ENCODE results near the gene TTC27. TPM values are rescaled to one million over a fixed set of nuclear protein-coding genes. Genes with fewer than 3 reads are reported as not detected.

The TTC27 gene
- total RNA-seq, 1 donor: 30.0 TPM

- H3K4me3 ChIP-seq (ENCODE audit: low read depth, low read length): no peak overlapping the region
- no peak for TF ChIP-seq CTCF (IDR thresholded peaks at IDR 0.05; ENCODE audit: insufficient read depth, low read length)
- no peak for DNase-seq (ENCODE audit: low read depth)
Observed at GRCh38 chr2:32835148-32835547, 207.3 kb downstream of the TTC27 start.

GRCh38 chr2:32836933-32837332 lies 209.1 kb downstream of the TTC27 start:
- TF ChIP-seq CTCF (IDR thresholded peaks at IDR 0.05; ENCODE audit: insufficient read depth, low read length): no peak

GRCh38 chr2:32838418-32838817 lies 210.6 kb downstream of the TTC27 start:
- no peak for DNase-seq (ENCODE audit: low read depth)
- TF ChIP-seq CTCF (IDR thresholded peaks at IDR 0.05; ENCODE audit: insufficient read depth, low read length): no peak
- H3K4me3 ChIP-seq (ENCODE audit: low read depth, low read length): no peak overlapping the region

More at GRCh38 chr2:32836933-32837332, 209.1 kb downstream of the TTC27 start:
- H3K4me3 ChIP-seq (ENCODE audit: low read depth, low read length): no peak overlapping the region
- DNase-seq (ENCODE audit: low read depth): peak; percentile 12

GRCh38 chr2:32838949-32839348 lies 211.1 kb downstream of the TTC27 start:
- TF ChIP-seq CTCF (IDR thresholded peaks at IDR 0.05; ENCODE audit: insufficient read depth, low read length): no peak
- no peak overlapping the region for H3K4me3 ChIP-seq (ENCODE audit: low read depth, low read length)

GRCh38 chr2:32841931-32842898 lies 214.4 kb downstream of the TTC27 start:
- no peak overlapping the region for H3K4me3 ChIP-seq (ENCODE audit: low read depth, low read length)
- no peak for TF ChIP-seq CTCF (IDR thresholded peaks at IDR 0.05; ENCODE audit: insufficient read depth, low read length)
- DNase-seq (ENCODE audit: low read depth): no peak

More at GRCh38 chr2:32838949-32839348, 211.1 kb downstream of the TTC27 start:
- DNase-seq (ENCODE audit: low read depth): no peak

GRCh38 chr2:32843699-32844098 lies 215.8 kb downstream of the TTC27 start:
- no peak for TF ChIP-seq CTCF (IDR thresholded peaks at IDR 0.05; ENCODE audit: insufficient read depth, low read length)
- no peak overlapping the region for H3K4me3 ChIP-seq (ENCODE audit: low read depth, low read length)
- no peak for DNase-seq (ENCODE audit: low read depth)
